ENCODE measurements around the gene PRELID1. TPM values are rescaled to one million over a fixed set of nuclear protein-coding genes. Genes with fewer than 3 reads are reported as not detected.

PRELID1 gene
- total RNA-seq, 1 experiment from 2014 or later: 275 TPM

DNA sequence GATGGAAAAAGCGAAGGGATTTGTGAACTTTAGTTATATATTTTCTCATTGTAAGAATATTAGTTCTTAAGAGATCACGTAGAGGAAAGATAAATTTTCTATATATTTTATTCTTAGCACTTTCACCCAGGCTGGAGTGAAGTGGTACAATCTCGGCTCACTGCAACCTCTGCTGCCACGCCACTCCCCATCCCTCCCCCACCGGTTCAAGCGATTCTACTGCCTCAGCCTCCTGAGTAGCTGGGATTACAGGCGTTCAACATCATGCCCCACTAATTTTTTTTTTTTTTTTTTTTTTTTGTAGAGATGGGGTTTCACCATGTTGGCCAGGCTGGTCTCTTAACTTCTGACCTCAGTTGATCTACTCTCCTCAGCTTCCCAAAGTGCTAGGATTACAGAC lies 42.6 kb upstream of the PRELID1 start:
- H3K27me3 ChIP-seq (ENCODE audit: control insufficient read depth, insufficient read depth, low read length): no peaks in the 10 kb centered on the region
- no peak for ATAC-seq
- peaks cover 6% of the 10 kb centered on the region for H3K36me3 ChIP-seq (ENCODE audit: control insufficient read depth, insufficient read depth, low read length)
- no TSS peak for BruUV-seq (replicated peaks)
- ChIA-PET CTCF (no interaction called here), POLR2A (interaction anchor here (0.6 kb wide), 1 partner anchor 30 kb away, joined by 6 read pairs; no protein-coding TSS in a partner anchor)
- in situ Hi-C loops (cut with HindIII; ENCODE audit: low pct_unique_long_range_greater_than_20kb, low sequenced_read_pairs) (no loop called here), intact Hi-C loops (cut with micrococcal nuclease; ENCODE audit: unreplicated experiment) (no loop called here)
- no peak overlapping the region for H3K27ac ChIP-seq (ENCODE audit: low read length)
- H3K9me3 ChIP-seq (ENCODE audit: control insufficient read depth, insufficient read depth, low read depth, low read length): no peaks in the 10 kb centered on the region
- no peak overlapping the region for H3K4me3 ChIP-seq (ENCODE audit: low read depth in 2 of 2, low read length in 2 of 2)
- TF ChIP-seq, protein P1, sequence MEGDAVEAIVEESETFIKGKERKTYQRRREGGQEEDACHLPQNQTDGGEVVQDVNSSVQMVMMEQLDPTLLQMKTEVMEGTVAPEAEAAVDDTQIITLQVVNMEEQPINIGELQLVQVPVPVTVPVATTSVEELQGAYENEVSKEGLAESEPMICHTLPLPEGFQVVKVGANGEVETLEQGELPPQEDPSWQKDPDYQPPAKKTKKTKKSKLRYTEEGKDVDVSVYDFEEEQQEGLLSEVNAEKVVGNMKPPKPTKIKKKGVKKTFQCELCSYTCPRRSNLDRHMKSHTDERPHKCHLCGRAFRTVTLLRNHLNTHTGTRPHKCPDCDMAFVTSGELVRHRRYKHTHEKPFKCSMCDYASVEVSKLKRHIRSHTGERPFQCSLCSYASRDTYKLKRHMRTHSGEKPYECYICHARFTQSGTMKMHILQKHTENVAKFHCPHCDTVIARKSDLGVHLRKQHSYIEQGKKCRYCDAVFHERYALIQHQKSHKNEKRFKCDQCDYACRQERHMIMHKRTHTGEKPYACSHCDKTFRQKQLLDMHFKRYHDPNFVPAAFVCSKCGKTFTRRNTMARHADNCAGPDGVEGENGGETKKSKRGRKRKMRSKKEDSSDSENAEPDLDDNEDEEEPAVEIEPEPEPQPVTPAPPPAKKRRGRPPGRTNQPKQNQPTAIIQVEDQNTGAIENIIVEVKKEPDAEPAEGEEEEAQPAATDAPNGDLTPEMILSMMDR (IDR thresholded peaks at IDR 0.05): no peak
- TF ChIP-seq SIN3A (IDR thresholded peaks at IDR 0.05; ENCODE audit: borderline replicate concordance, insufficient read depth, low read depth, low read length): no peak
- no peak for TF ChIP-seq TCF7L2 (IDR thresholded peaks at IDR 0.05; ENCODE audit: low read depth, low read length)
- TF ChIP-seq, protein P2, sequence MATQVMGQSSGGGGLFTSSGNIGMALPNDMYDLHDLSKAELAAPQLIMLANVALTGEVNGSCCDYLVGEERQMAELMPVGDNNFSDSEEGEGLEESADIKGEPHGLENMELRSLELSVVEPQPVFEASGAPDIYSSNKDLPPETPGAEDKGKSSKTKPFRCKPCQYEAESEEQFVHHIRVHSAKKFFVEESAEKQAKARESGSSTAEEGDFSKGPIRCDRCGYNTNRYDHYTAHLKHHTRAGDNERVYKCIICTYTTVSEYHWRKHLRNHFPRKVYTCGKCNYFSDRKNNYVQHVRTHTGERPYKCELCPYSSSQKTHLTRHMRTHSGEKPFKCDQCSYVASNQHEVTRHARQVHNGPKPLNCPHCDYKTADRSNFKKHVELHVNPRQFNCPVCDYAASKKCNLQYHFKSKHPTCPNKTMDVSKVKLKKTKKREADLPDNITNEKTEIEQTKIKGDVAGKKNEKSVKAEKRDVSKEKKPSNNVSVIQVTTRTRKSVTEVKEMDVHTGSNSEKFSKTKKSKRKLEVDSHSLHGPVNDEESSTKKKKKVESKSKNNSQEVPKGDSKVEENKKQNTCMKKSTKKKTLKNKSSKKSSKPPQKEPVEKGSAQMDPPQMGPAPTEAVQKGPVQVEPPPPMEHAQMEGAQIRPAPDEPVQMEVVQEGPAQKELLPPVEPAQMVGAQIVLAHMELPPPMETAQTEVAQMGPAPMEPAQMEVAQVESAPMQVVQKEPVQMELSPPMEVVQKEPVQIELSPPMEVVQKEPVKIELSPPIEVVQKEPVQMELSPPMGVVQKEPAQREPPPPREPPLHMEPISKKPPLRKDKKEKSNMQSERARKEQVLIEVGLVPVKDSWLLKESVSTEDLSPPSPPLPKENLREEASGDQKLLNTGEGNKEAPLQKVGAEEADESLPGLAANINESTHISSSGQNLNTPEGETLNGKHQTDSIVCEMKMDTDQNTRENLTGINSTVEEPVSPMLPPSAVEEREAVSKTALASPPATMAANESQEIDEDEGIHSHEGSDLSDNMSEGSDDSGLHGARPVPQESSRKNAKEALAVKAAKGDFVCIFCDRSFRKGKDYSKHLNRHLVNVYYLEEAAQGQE (IDR thresholded peaks at IDR 0.05; ENCODE audit: insufficient read depth in 1 of 2, low read depth in 2 of 2, low read length in 1 of 2): no peak
- TF ChIP-seq POLR2AphosphoS5 (IDR thresholded peaks at IDR 0.05; ENCODE audit: low read depth, low read length): no peak
- DNase-seq (ENCODE audit: low read depth, low spot score): no peak
- H3K4me1 ChIP-seq (ENCODE audit: control insufficient read depth, insufficient read depth, low read length): no peaks in the 10 kb centered on the region

DNA sequence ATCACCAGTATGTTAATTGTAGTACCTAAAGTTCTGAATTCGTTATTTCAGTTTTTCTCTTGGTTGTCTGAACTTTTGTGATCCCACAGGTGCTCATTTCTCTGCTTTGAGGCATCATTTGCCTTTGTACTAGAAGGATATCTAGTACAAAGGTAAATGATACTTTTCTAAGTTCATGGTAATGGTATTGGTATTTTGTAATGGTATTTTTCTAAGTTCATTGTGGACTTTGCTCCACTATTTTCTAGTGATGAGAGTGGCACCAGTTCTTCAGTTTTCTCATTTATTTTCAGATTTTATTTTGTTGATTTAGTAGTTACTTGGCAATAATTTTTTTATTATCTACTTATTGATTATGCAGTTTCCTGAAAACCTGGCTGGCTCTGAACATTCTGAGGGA lies 42.1 kb upstream of the PRELID1 start:
- DNase-seq (ENCODE audit: low read depth, low spot score) (no peak), ATAC-seq (no peak)
- H3K27ac ChIP-seq (ENCODE audit: low read length): no peak overlapping the region
- intact Hi-C loops (cut with micrococcal nuclease; ENCODE audit: unreplicated experiment) (no loop called here), in situ Hi-C loops (cut with HindIII; ENCODE audit: low pct_unique_long_range_greater_than_20kb, low sequenced_read_pairs) (no loop called here)
- H3K27me3 ChIP-seq (ENCODE audit: control insufficient read depth, insufficient read depth, low read length): no peaks in the 10 kb centered on the region
- POLR2A ChIA-PET: interaction anchor here (0.6 kb wide), 1 partner anchor 31 kb away, joined by 6 read pairs; no protein-coding TSS in a partner anchor
- no peaks in the 10 kb centered on the region for H3K9me3 ChIP-seq (ENCODE audit: control insufficient read depth, insufficient read depth, low read depth, low read length)
- no peak overlapping the region for H3K4me3 ChIP-seq (ENCODE audit: low read depth in 2 of 2, low read length in 2 of 2)
- peaks cover 6% of the 10 kb centered on the region for H3K36me3 ChIP-seq (ENCODE audit: control insufficient read depth, insufficient read depth, low read length)
- no peak for TF ChIP-seq POLR2AphosphoS5 (IDR thresholded peaks at IDR 0.05; ENCODE audit: low read depth, low read length)
- TF ChIP-seq SIN3A (IDR thresholded peaks at IDR 0.05; ENCODE audit: borderline replicate concordance, insufficient read depth, low read depth, low read length): no peak
- TF ChIP-seq, protein P1 (IDR thresholded peaks at IDR 0.05): no peak
- TF ChIP-seq TCF7L2 (IDR thresholded peaks at IDR 0.05; ENCODE audit: low read depth, low read length): no peak
- TF ChIP-seq, protein P2 (IDR thresholded peaks at IDR 0.05; ENCODE audit: insufficient read depth in 1 of 2, low read depth in 2 of 2, low read length in 1 of 2): no peak
- CTCF ChIA-PET: no interaction called here
- no TSS peak for BruUV-seq (replicated peaks)
- no peaks in the 10 kb centered on the region for H3K4me1 ChIP-seq (ENCODE audit: control insufficient read depth, insufficient read depth, low read length)

Measured in Panc1 (cell line).